ENCODE data around the gene NOXO1.

DNA sequence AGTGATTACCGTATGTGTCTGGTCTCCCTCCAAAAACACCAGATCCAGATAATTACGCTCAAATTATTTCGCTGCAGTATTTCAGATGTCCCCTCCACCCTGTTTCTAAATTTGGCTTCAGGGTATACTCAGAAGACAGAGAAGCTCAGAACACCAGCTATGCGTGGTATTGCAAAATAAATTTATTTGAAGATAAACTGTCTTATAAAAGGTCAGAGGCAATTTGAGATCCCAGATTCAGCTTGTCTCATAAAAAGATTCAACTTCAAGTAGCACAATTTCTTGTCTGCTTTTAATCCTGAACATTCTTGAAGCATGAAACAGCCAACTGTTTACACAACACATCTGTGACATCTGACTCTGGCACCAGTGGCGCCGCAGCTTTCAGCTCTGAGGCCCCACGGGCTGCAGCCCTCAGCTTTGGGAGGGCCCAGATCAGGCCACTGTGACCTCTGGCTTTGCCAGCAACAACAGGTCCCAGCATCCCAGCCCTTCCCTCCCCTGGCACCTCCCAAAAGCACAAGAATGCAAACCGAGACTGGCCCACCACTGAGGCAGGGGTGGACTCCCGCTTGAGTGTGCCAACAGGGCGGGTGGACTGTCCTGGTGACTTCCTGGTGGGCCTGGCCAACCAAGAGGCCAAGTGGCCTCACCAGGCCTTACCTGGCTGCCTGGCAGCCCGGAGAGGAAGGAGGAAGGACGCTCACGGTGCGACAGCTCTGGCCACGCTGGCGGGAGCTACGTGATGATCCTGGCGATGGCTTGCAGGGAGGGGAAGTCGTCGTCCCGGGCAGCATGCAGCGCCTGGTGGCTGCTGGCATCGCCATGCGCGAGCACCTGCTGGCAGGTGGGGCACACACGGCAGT lies 16.5 kb upstream of the NOXO1 start:
- TF ChIP-seq, protein P1, sequence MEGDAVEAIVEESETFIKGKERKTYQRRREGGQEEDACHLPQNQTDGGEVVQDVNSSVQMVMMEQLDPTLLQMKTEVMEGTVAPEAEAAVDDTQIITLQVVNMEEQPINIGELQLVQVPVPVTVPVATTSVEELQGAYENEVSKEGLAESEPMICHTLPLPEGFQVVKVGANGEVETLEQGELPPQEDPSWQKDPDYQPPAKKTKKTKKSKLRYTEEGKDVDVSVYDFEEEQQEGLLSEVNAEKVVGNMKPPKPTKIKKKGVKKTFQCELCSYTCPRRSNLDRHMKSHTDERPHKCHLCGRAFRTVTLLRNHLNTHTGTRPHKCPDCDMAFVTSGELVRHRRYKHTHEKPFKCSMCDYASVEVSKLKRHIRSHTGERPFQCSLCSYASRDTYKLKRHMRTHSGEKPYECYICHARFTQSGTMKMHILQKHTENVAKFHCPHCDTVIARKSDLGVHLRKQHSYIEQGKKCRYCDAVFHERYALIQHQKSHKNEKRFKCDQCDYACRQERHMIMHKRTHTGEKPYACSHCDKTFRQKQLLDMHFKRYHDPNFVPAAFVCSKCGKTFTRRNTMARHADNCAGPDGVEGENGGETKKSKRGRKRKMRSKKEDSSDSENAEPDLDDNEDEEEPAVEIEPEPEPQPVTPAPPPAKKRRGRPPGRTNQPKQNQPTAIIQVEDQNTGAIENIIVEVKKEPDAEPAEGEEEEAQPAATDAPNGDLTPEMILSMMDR (IDR thresholded peaks at IDR 0.05): no peak
- TF ChIP-seq POLR2A (IDR thresholded peaks at IDR 0.05): no peak

Data from heart left ventricle (tissue), 13 donors.